Activated CD4-positive, alpha-beta memory T cell treated with anti-CD3 and anti-CD28 coated beads for 36 hours (primary cell): Measurements from ENCODE around the gene PPP1R13B. TPM values are rescaled to one million over a fixed set of nuclear protein-coding genes. Genes with fewer than 3 reads are reported as not detected.

Experiments
- CTCF ChIA-PET: fragments of 350-600 bp; sonication (Branson Sonifier 250); formaldehyde crosslinking; loops from one replicate; lab custom pipeline; 2021; ENCODE audit warnings: antibody characterized with exemption, inconsistent platforms; lab: Charles Lee
- POLR2A ChIA-PET: fragments of 350-600 bp; sonication (Branson Sonifier 250); formaldehyde crosslinking; loops from one replicate; lab custom pipeline; 2021; ENCODE audit warnings: antibody characterized with exemption; lab: Charles Lee
- DNase-seq: peaks from one replicate; pipeline ENCODE4 v3.0.0-alpha.2; 2020
- H3K27ac Mint-ChIP-seq: one replicate; pipeline ENCODE4 v1.8.0; 2021; ENCODE audit warnings: mixed read lengths
- H3K27me3 Mint-ChIP-seq: one replicate; pipeline ENCODE4 v1.8.0; 2021; ENCODE audit warnings: mixed read lengths
- H3K36me3 Mint-ChIP-seq: one replicate; pipeline ENCODE4 v1.8.0; 2021; ENCODE audit warnings: mixed read lengths
- H3K4me1 Mint-ChIP-seq: one replicate; pipeline ENCODE4 v1.8.0; 2021; ENCODE audit warnings: low read depth, mixed read lengths
- H3K4me3 Mint-ChIP-seq: one replicate; pipeline ENCODE4 v1.8.0; 2021; ENCODE audit warnings: mild to moderate bottlenecking, mixed read lengths
- H3K9me3 Mint-ChIP-seq: one replicate; pipeline ENCODE4 v1.8.0; 2021; ENCODE audit warnings: mixed read lengths
- intact Hi-C: fragments of 100-400 bp; cut with micrococcal nuclease; formaldehyde crosslinking; loops from one replicate; pipeline ENCODE4 v1.15.1; 2023
- total RNA-seq, 2 experiments: library from RNA; stranded (reverse); gene quantifications; one replicate each; pipeline ENCODE4 v1.2.3, GENCODE V29; 2021

The PPP1R13B gene
- total RNA-seq, 2 experiments from 2014 or later = 13.5 to 14.8 TPM

GRCh38 chr14:103727313-103727980 lies 119.9 kb downstream of the PPP1R13B start:
- Mint-ChIP-seq H3K4me1 (no peaks in the 10 kb centered on the region), H3K36me3 (no peaks in the 10 kb centered on the region), H3K9me3 (no peaks in the 10 kb centered on the region), H3K4me3 (no peak overlapping the region), H3K27ac (no peak overlapping the region), H3K27me3 (no peaks in the 10 kb centered on the region)
- CTCF ChIA-PET = interaction anchor here (1.2 kb wide), 1 partner anchor 14 kb away, joined by 3 read pairs; no protein-coding TSS in a partner anchor
- POLR2A ChIA-PET = no interaction called here
- no peak for DNase-seq
- intact Hi-C loops = no loop called here

- Mint-ChIP-seq H3K4me1 (peaks cover 5% of the 10 kb centered on the region), H3K36me3 (no peaks in the 10 kb centered on the region), H3K27me3 (no peaks in the 10 kb centered on the region), H3K9me3 (no peaks in the 10 kb centered on the region), H3K4me3 (no peak overlapping the region), H3K27ac (no peak overlapping the region)
- no peak for DNase-seq
- POLR2A ChIA-PET = no interaction called here
- intact Hi-C loops = no loop called here
- CTCF ChIA-PET = interaction anchor here (1.2 kb wide), 1 partner anchor 15 kb away, joined by 3 read pairs; no protein-coding TSS in a partner anchor
These were observed 120.9 kb downstream of the PPP1R13B start for GRCh38 chr14:103726474-103726873.

- H3K36me3 Mint-ChIP-seq = no peaks in the 10 kb centered on the region
- DNase-seq = no peak
- CTCF ChIA-PET = interaction anchor here (1.2 kb wide), 1 partner anchor 15 kb away, joined by 3 read pairs; no protein-coding TSS in a partner anchor
- H3K27ac Mint-ChIP-seq = no peak overlapping the region
- intact Hi-C loops = no loop called here
- no peaks in the 10 kb centered on the region for H3K27me3 Mint-ChIP-seq
- POLR2A ChIA-PET = no interaction called here
- H3K4me1 Mint-ChIP-seq = peaks cover 10% of the 10 kb centered on the region
- H3K4me3 Mint-ChIP-seq = no peak overlapping the region
- H3K9me3 Mint-ChIP-seq = no peaks in the 10 kb centered on the region
These were observed 121.5 kb downstream of the PPP1R13B start for GRCh38 chr14:103725739-103726395.

- Mint-ChIP-seq H3K27ac (no peak overlapping the region), H3K36me3 (no peaks in the 10 kb centered on the region), H3K4me1 (peaks cover 11% of the 10 kb centered on the region), H3K4me3 (no peak overlapping the region), H3K27me3 (no peaks in the 10 kb centered on the region), H3K9me3 (no peaks in the 10 kb centered on the region)
- ChIA-PET POLR2A (no interaction called here), CTCF (no interaction called here)
- intact Hi-C loops = no loop called here
- no peak for DNase-seq
These were observed 122.2 kb downstream of the PPP1R13B start for GRCh38 chr14:103725001-103725682.

- ChIA-PET CTCF (no interaction called here), POLR2A (no interaction called here)
- H3K4me3 Mint-ChIP-seq = no peak overlapping the region
- DNase-seq = no peak
- no peaks in the 10 kb centered on the region for H3K9me3 Mint-ChIP-seq
- peaks cover 21% of the 10 kb centered on the region for H3K4me1 Mint-ChIP-seq
- intact Hi-C loops = no loop called here
- no peak overlapping the region for H3K27ac Mint-ChIP-seq
- no peaks in the 10 kb centered on the region for H3K27me3 Mint-ChIP-seq
- no peaks in the 10 kb centered on the region for H3K36me3 Mint-ChIP-seq
These were observed 123.3 kb downstream of the PPP1R13B start for GRCh38 chr14:103724116-103724515.

- CTCF ChIA-PET = no interaction called here
- intact Hi-C loops = no loop called here
- H3K27me3 Mint-ChIP-seq = no peaks in the 10 kb centered on the region
- H3K27ac Mint-ChIP-seq = no peak overlapping the region
- DNase-seq = no peak
- POLR2A ChIA-PET = no interaction called here
- no peaks in the 10 kb centered on the region for H3K36me3 Mint-ChIP-seq
- no peaks in the 10 kb centered on the region for H3K9me3 Mint-ChIP-seq
- no peak overlapping the region for H3K4me3 Mint-ChIP-seq
- peaks cover 23% of the 10 kb centered on the region for H3K4me1 Mint-ChIP-seq
These were observed 123.7 kb downstream of the PPP1R13B start for GRCh38 chr14:103723748-103724081.

GRCh38 chr14:103721334-103722120 lies 125.8 kb downstream of the PPP1R13B start:
- H3K9me3 Mint-ChIP-seq = no peaks in the 10 kb centered on the region
- H3K36me3 Mint-ChIP-seq = no peaks in the 10 kb centered on the region
- POLR2A ChIA-PET = no interaction called here
- peak; percentile 74 for DNase-seq
- peak overlapping the region; percentile 60 for H3K27ac Mint-ChIP-seq
- intact Hi-C loops = no loop called here
- H3K4me3 Mint-ChIP-seq = no peak overlapping the region
- peaks cover 39% of the 10 kb centered on the region for H3K4me1 Mint-ChIP-seq
- no peaks in the 10 kb centered on the region for H3K27me3 Mint-ChIP-seq
- CTCF ChIA-PET = interaction anchor here (1.1 kb wide), 1 partner anchor 25 kb away, joined by 3 read pairs; no protein-coding TSS in a partner anchor

GRCh38 chr14:103719751-103720150 lies 127.6 kb downstream of the PPP1R13B start:
- Mint-ChIP-seq H3K9me3 (no peaks in the 10 kb centered on the region), H3K27ac (no peak overlapping the region), H3K4me3 (no peak overlapping the region), H3K27me3 (peaks cover 2% of the 10 kb centered on the region), H3K36me3 (peaks cover 3% of the 10 kb centered on the region), H3K4me1 (peaks cover 43% of the 10 kb centered on the region)
- no peak for DNase-seq
- CTCF ChIA-PET = no interaction called here
- intact Hi-C loops = no loop called here
- POLR2A ChIA-PET = interaction anchor here (0.8 kb wide), 1 partner anchor 45 kb away, joined by 3 read pairs; no protein-coding TSS in a partner anchor

- H3K4me1 Mint-ChIP-seq = peaks cover 52% of the 10 kb centered on the region
- POLR2A ChIA-PET = no interaction called here
These were observed 128.8 kb downstream of the PPP1R13B start for GRCh38 chr14:103718572-103718971.

GRCh38 chr14:103716899-103717411 lies 130.4 kb downstream of the PPP1R13B start:
- H3K4me3 Mint-ChIP-seq = peak overlapping the region; percentile 73
- no peak for DNase-seq
- CTCF ChIA-PET = no interaction called here
- no peak overlapping the region for H3K27ac Mint-ChIP-seq
- H3K4me1 Mint-ChIP-seq = peaks cover 65% of the 10 kb centered on the region
- peaks cover 7% of the 10 kb centered on the region for H3K36me3 Mint-ChIP-seq
- intact Hi-C loops = no loop called here
- no peaks in the 10 kb centered on the region for H3K9me3 Mint-ChIP-seq
- POLR2A ChIA-PET = interaction anchor here (1.1 kb wide), 1 partner anchor 84 kb away, joined by 3 read pairs; no protein-coding TSS in a partner anchor
- peaks cover 2% of the 10 kb centered on the region for H3K27me3 Mint-ChIP-seq

More at GRCh38 chr14:103718572-103718971, 128.8 kb downstream of the PPP1R13B start:
- intact Hi-C loops = no loop called here
- H3K9me3 Mint-ChIP-seq = no peaks in the 10 kb centered on the region
- peaks cover 7% of the 10 kb centered on the region for H3K36me3 Mint-ChIP-seq
- CTCF ChIA-PET = interaction anchor here (1.8 kb wide), 1 partner anchor 192 kb away, joined by 6 read pairs; no protein-coding TSS in a partner anchor
- H3K27ac Mint-ChIP-seq = no peak overlapping the region
- H3K4me3 Mint-ChIP-seq = no peak overlapping the region
- DNase-seq = no peak
- peaks cover 2% of the 10 kb centered on the region for H3K27me3 Mint-ChIP-seq

- Mint-ChIP-seq H3K27ac (no peak overlapping the region), H3K4me3 (peak overlapping the region; percentile 73), H3K9me3 (no peaks in the 10 kb centered on the region), H3K27me3 (peaks cover 2% of the 10 kb centered on the region), H3K36me3 (peaks cover 9% of the 10 kb centered on the region), H3K4me1 (peaks cover 59% of the 10 kb centered on the region)
- ChIA-PET CTCF (no interaction called here), POLR2A (interaction anchor here (0.6 to 1.6 kb wide), 9 partner anchors 12 to 90 kb away, joined by 3 to 5 read pairs (median 3); partner anchors contain the start of gene KLC1)
- intact Hi-C loops = no loop called here
- peak; percentile 30 for DNase-seq
These were observed 131.1 kb downstream of the PPP1R13B start for GRCh38 chr14:103716091-103716801.
